Raji (cell line): ENCODE measurements around the gene NPHS1.

ENCODE experiments used
- POLR2A ChIP-seq: IDR thresholded peaks from 2 replicates; pipeline ENCODE4 v1.6.1; 2011; ENCODE audit warnings: low read depth, low read length, control low read depth; ENCODE audit not compliant: insufficient read depth

The NPHS1 gene

GRCh38 chr19:35777086-35777841, 75.0 kb downstream of the NPHS1 start:
- TF ChIP-seq POLR2A = no peak

DNA sequence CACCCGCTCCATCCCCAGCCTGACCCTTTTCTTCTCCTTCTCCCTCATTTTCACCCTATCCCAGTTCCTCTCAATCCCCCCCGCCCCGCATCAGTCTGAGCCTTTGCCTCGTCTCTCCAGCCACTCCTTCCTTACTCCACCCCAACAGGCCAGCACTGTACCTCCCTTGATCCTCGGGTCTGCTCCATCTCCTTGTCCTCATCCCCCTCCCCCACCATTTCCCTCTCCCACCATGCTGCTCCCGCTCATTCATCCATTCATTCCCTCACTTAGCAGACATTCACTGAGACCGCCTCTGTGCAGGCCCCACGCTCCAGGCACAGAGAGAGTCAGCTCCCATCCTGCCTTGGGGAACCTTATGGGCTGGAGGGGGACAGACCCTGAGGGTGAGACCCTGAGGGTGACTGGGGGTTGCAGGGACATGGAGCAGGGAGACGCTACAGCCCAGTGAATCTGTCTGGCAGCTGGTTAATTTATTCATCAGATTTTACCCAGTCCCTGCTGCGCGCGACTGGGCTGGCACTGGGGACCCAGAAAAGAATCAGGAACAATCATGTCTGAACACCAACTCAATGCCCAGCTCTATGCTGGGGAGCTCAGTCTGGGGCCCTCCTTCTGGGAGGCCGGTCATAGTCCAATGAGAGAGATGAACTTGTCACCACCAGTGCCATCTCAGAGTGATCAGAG, 76.1 kb downstream of the NPHS1 start:
- no peak for TF ChIP-seq POLR2A
